Measurements from ENCODE around the gene ENAH. TPM values are rescaled to one million over a fixed set of nuclear protein-coding genes. Genes with fewer than 3 reads are reported as not detected.
"Not testable (repeated sequence)": the region's sequence is repeated elsewhere in the genome, so short reads cannot be mapped to it uniquely, and the experiment has no call there.

The ENAH gene
- under 1 TPM in 1 of 3 donors, not detected in 2; 0.24 TPM for polyA plus RNA-seq

DNA sequence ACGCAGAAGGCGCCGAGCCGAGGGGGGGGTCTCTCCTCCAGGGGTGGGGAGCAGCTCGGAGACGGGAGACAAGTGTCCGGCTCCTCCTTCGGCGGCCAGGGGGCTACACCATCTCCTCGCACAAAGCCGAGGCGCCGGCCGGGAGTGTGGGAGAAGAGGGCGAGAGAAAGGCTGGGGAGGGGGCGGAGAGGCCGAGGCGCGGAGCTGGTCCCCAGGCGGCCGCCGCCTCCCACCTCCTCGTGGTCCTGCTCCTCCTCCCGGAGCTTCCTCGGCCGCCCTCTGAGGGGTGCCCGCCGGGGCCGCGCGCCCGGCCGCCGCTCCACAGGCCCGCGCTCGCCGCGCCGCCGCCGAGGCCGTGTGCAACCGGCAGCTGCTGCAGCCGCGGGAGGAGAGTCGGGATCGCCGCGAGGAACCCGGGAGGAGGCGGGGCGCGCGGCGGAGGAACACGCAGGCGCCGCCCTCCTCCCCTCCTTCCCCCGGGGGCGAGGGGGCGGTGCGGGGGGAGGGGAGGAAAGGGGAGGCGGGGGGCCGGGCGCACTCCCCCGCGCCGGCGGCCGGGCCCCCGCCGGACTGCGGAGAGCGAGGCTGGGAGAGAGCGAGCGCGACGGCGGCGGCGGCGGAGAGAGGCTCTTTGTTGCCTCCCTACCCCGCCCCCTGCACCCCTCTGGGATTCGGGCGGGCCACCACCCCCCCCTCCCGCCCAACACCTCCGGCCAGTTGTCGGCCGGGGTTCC lies at the start of gene ENAH:
Gene ENAH, minus strand, starts transcription at position 395 of the 734 bp plus-strand sequence. CDS start 433 bp downstream, outside the sequence.
- Mint-ChIP-seq H3K4me3 (peak within 1 kb of the TSS; percentile 82 to 90 (median 84)), H3K27ac (no peak within 1 kb of the TSS), H3K36me3 (no peaks in the 10 kb centered on the region), H3K27me3 (ENCODE audit: low read depth in 3 of 3) (peaks cover 19 to 33% (median 20%) of the 10 kb centered on the region in 3 donors), H3K9me3 (no peaks in the 10 kb centered on the region), H3K4me1 (peaks cover 12 to 15% of the 10 kb centered on the region in 2 donors)
- peak; percentile 7 to 24 (median 12) for DNase-seq

DNA sequence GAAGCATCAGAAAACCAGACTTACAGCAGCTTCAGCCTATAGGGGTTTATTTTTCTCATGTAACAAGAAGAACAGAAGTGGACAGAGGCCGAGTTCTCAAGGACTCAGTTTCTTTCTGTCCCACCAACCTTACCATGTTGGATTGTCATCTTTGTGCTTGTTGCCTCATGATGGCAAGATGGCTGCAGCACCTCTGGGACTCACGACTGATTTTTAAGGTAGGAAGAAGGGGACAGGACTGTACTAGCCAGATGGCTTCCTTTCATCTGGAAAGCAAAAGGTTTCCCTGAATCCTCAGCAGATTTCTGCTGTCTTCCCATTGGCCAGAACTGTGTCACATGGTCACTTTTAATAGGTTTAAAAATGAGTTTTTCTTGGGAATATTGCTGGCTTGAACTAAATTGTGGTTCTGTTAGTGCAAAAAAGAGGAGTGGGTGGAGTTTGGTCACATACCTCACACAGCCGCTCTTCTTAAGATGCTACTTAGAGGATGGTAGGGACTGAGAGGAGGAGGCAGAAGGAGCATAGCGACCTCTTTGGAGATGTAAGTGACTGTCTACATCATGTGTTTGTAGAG lies 48.1 kb upstream of the ENAH start:
- no peaks in the 10 kb centered on the region for H3K4me1 Mint-ChIP-seq
- DNase-seq, result no peak
- no peak overlapping the region for H3K4me3 Mint-ChIP-seq
- no peaks in the 10 kb centered on the region for H3K36me3 Mint-ChIP-seq
- no peaks in the 10 kb centered on the region for H3K9me3 Mint-ChIP-seq
- H3K27ac Mint-ChIP-seq, result no peak overlapping the region
- H3K27me3 Mint-ChIP-seq (ENCODE audit: low read depth in 3 of 3), result peaks cover 0 to 4% (median 1%) of the 10 kb centered on the region in 3 donors

DNA sequence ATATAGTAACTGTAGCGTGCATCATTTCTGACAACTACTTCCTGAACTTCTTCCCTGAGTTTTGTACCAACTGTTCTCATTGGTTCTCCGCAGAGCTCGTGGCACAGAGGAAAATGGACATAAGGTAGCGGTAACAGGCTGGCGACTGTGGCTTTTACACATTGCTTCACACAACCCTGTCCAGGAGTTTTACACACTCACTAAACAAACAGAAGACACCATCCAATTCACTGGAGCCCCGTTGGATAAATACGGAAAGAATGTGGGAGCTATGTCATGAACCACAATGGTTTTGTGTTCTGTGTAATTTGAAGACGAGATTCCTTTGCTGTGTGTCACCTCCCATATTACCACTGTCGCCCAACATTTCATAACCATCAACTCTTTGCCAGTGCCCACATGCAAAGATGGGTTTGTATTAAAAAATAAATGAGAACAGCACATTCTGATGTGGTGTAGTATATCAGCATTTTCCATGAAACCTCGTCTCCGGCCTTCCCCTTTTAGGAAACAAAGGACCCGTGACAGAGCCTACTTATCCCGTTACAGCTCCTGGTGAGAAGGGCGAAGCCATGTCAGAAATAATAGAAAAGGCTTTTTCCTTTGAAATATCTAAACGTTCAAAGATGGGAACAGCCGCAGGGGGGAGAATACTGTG lies 47.4 kb upstream of the ENAH start:
- H3K27me3 Mint-ChIP-seq (ENCODE audit: low read depth in 3 of 3), result peaks cover 0 to 3% (median 2%) of the 10 kb centered on the region in 3 donors
- no peak overlapping the region for H3K4me3 Mint-ChIP-seq
- H3K36me3 Mint-ChIP-seq, result no peaks in the 10 kb centered on the region
- no peaks in the 10 kb centered on the region for H3K4me1 Mint-ChIP-seq
- H3K9me3 Mint-ChIP-seq, result no peaks in the 10 kb centered on the region
- DNase-seq, result no peak
- H3K27ac Mint-ChIP-seq, result no peak overlapping the region

DNA sequence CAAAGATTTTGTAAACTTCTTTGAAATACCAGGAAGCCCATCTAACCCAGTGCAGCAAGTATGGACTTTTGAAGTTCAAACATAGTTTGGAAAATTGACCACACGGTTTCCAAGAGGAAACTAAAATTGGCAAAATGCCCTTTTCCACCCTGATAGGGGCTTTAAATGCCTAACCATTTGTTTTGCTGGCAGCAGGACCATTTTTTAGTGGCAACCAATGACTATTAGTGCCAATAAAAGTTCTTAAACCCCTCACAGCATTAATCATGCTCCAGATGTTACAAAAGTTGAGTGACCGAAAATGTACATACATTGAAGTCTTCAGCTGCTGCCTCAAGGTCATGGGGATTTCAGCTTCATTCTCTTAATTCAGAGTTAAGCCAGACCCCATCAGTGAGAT lies 46.4 kb upstream of the ENAH start:
- peaks cover 0 to 3% (median 3%) of the 10 kb centered on the region in 3 donors for H3K27me3 Mint-ChIP-seq (ENCODE audit: low read depth in 3 of 3)

DNA sequence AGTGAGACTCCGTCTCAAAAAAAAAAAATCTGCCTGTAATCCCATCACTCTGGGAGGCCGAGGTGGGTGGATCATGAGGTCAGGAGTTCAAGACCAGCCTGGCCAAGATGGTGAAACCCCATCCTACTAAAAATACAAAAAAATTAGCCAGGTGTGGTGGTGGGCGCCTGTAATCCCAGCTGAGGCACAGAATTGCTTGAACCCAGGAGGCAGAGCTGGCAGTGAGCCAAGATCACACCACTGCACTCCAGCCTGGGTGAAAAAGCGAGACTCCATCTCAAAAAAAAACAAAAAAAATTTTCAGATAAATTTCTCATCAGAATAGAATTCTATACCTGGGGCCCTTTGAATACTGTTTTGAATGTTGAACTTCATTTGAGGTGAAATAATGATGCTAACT lies 45.3 kb upstream of the ENAH start:
- H3K4me3 Mint-ChIP-seq; H3K9me3 Mint-ChIP-seq; DNase-seq; H3K27me3 Mint-ChIP-seq (ENCODE audit: low read depth in 3 of 3); H3K4me1 Mint-ChIP-seq; H3K27ac Mint-ChIP-seq; H3K36me3 Mint-ChIP-seq: not testable (repeated sequence)

More for the DNA sequence above, 46.4 kb upstream of the ENAH start:
- Mint-ChIP-seq H3K36me3 (no peaks in the 10 kb centered on the region), H3K4me3 (no peak overlapping the region), H3K4me1 (no peaks in the 10 kb centered on the region), H3K27ac (no peak overlapping the region), H3K9me3 (no peaks in the 10 kb centered on the region)
- DNase-seq, result no peak

DNA sequence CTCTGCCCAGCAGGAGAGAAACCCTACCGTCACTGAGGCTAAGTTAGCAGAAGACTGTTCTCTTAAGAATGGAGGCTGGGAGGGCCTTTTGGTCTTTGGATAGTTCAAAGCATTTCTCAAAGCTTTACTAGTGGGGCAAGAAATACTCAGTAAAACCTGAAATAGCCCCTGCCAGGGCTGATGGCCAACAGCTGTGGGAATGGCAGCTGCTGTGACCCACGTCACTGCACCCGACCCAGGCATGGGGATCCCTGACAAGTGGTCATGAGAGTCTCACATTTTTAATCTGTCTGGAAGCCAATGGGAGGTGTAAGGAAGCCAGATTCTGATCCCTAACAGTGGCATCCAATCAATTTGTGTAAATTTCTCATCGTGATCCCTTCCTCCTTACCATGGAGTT lies 44.5 kb upstream of the ENAH start:
- Mint-ChIP-seq H3K9me3 (no peaks in the 10 kb centered on the region), H3K4me3 (no peak overlapping the region), H3K36me3 (no peaks in the 10 kb centered on the region), H3K4me1 (no peaks in the 10 kb centered on the region), H3K27me3 (ENCODE audit: low read depth in 3 of 3) (peaks cover 0 to 3% (median 3%) of the 10 kb centered on the region in 3 donors), H3K27ac (no peak overlapping the region)
- DNase-seq, result no peak

DNA sequence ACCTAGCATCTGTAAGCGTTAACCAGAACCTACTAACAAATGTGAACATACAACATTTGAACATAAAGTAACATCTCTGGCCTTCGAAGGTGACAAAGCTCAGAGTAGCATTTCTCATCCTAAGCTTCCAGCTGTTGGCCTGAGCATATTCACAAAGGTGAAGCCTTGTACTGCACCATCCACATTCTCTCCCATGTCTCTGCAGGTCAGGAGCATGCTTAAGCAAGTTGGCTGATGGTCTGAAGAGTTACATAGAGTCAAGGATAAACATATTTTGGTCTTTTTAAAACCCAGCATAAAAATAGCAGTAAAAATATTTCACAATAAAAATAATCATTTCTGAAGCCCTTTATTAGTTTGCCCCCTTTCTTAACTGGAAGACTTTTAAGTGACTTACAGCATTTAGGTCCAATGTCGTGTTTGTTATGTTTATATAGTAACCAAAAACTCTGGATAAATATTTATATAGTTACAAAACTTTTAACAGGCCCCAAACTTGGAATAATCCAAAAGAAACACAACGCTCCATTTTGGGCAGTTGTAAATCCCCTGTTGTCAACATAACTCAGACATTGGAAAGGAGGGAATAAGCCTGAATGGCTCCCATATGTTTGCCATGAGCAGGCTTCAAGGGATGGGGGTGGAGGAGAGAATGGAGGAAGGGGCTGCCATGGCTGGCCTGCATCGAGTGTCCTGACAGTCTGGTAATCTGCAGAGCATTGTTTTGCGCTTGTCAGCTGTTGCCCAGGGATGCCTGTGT lies 42.8 kb upstream of the ENAH start:
- Mint-ChIP-seq H3K27ac (no peak overlapping the region), H3K9me3 (no peaks in the 10 kb centered on the region), H3K4me3 (no peak overlapping the region), H3K27me3 (ENCODE audit: low read depth in 3 of 3) (peaks cover 0 to 3% (median 0%) of the 10 kb centered on the region in 3 donors), H3K36me3 (no peaks in the 10 kb centered on the region), H3K4me1 (no peaks in the 10 kb centered on the region)
- no peak for DNase-seq

DNA sequence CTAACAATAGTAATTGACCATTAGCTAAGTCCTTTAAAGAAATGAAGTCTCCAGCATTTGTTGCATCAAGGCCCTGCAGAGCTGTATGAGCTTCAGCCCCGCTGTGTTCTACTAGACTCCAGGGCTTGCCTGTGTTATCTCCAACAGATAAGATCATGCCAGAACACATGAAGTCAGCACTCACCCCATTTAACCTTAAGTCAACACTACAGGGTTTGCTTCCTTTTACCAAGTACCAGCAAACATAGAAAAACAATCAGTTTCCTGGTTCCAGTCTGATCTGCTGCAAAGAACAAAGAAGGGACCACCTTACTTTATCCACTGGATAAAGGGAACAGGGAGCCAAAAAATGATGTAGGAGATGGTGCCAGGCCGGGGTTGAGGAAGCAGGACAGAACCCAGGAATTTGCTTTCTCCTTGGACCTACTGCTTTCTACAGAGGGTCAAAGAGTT lies 41.3 kb upstream of the ENAH start:
- Mint-ChIP-seq H3K36me3 (no peaks in the 10 kb centered on the region), H3K27ac (no peak overlapping the region), H3K9me3 (no peaks in the 10 kb centered on the region)

DNA sequence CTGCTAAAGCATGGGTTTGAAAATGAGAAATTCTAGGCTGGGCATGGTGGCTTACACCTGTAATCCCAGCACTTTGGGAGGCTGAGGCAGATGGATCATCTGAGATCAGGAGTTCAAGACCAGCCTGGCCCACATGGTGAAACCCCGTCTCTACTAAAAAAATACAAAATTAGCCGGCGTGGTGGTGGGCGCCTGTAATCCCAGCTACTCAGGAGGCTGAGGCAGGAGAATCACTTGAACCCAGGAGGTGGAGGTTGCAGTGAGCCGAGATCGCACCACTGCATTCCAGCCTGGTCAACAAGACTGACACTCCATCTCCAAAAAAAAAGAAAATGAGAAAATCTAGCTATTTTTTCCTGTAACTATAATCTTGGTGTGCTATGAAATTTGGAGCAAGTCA lies 40.8 kb upstream of the ENAH start:
- H3K36me3 Mint-ChIP-seq; H3K27me3 Mint-ChIP-seq (ENCODE audit: low read depth in 3 of 3); H3K4me1 Mint-ChIP-seq; H3K9me3 Mint-ChIP-seq; DNase-seq; H3K27ac Mint-ChIP-seq; H3K4me3 Mint-ChIP-seq: not testable (repeated sequence)

More for the DNA sequence above, 41.3 kb upstream of the ENAH start:
- no peak for DNase-seq
- Mint-ChIP-seq H3K4me3 (no peak overlapping the region), H3K4me1 (no peaks in the 10 kb centered on the region), H3K27me3 (ENCODE audit: low read depth in 3 of 3) (peaks cover 4 to 7% (median 4%) of the 10 kb centered on the region in 3 donors)

DNA sequence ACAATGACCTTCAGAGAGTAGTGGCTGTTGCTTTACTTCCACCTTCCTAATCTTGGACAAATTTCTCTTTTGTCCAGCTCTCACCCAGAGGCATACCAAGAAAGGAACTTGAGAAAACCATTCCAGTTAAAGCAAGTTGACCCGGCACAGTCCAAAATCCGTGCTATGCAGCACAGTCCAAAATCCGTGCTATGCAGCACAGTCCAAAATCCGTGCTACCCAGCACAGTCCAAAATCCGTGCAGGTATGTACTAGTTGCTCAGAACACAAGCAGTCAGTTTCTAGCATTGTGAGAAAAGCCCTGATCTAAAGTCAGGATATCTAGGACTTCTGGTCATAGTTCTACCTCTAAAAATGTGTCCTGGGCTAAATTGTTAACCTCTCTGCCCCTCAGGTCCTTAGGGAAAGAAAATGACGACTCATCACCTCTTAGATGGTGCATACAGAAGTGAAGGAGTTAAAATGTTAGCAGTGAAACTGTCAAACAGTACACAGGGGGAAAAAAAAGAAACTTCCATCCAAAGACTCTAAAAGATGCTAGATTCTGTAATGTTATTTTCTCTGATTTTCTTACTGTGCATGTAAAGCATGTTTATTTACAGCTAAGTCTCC lies 40.3 kb upstream of the ENAH start:
- no peaks in the 10 kb centered on the region for H3K9me3 Mint-ChIP-seq
- no peaks in the 10 kb centered on the region for H3K36me3 Mint-ChIP-seq
- no peak overlapping the region for H3K4me3 Mint-ChIP-seq
- no peak overlapping the region for H3K27ac Mint-ChIP-seq
- no peaks in the 10 kb centered on the region for H3K4me1 Mint-ChIP-seq
- no peak for DNase-seq
- peaks cover 4 to 7% (median 4%) of the 10 kb centered on the region in 3 donors for H3K27me3 Mint-ChIP-seq (ENCODE audit: low read depth in 3 of 3)

DNA sequence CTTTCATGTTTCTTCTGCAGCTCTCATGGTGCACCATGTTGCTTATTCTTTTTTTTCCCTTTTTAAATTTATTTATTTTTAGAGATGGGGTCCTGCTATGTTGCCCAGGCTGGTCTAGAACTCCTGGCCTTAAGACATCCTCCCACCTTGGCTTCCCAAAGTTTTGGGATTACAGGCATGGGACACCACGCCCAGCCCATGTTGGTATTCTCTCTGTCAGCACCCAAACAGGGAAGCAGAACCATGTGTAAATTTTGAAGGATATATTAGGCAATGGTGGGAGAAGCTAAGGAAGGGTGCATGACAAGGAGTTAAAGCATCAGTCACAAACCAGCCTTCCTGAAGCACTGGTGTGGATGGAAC lies 39.6 kb upstream of the ENAH start:
- Mint-ChIP-seq H3K4me3 (no peak overlapping the region), H3K36me3 (no peaks in the 10 kb centered on the region), H3K9me3 (no peaks in the 10 kb centered on the region), H3K4me1 (no peaks in the 10 kb centered on the region), H3K27ac (no peak overlapping the region), H3K27me3 (ENCODE audit: low read depth in 3 of 3) (peaks cover 4 to 7% (median 4%) of the 10 kb centered on the region in 3 donors)
- DNase-seq, result no peak

DNA sequence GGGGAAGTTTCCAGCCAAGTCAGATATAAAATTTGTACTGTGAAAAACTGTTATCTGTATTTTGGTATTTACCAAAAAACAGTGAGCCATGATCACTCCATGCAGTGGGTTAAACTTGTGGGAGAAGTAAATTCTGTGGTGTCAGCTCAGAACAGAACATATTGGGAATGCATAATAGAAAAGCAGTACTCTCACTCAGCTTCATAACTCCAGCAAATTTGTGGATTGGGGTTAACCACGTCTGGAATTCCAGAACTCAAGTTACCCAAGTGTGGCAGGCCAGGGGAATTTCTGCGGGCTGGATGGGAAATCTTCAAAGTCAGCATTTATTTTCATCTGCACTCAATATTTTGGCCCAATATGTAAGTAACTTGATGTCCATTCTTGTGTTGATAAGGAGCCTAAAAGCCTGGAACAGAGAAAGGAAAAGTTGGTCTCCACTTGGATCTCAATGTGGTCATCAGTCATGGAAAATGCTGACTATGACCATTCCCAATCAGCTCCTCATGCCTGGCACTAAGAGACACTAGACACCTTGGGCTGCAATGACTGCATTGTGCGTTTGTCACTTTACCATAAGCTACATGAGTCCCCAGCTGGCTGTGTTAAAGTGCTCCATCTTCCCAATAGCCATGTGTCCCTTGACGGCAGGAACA lies 39.1 kb upstream of the ENAH start:
- Mint-ChIP-seq H3K4me1 (no peaks in the 10 kb centered on the region), H3K36me3 (no peaks in the 10 kb centered on the region), H3K9me3 (no peaks in the 10 kb centered on the region), H3K27me3 (ENCODE audit: low read depth in 3 of 3) (peaks cover 4 to 7% (median 4%) of the 10 kb centered on the region in 3 donors), H3K4me3 (no peak overlapping the region), H3K27ac (no peak overlapping the region)
- no peak for DNase-seq

DNA sequence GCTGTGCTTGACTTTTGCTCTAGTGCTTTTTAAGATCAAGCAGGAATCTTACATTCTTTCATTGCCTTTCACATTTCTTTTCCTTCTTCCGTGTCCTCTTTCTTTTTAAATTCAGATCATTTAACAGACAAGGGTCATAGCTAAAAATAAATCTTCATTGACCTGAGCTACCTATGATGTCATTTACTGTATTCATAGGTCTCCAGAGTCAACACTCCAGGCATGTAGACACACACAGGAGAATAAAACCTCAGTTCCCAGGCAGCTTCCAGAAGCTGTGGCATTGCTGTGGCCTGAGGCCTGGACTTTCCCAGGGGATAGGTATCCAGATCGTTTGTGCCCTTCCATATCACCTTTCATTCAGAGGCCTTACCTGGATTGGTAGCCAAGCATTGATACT lies 38.5 kb upstream of the ENAH start:
- Mint-ChIP-seq H3K27ac (no peak overlapping the region), H3K27me3 (ENCODE audit: low read depth in 3 of 3) (peaks cover 4 to 7% (median 4%) of the 10 kb centered on the region in 3 donors), H3K36me3 (no peaks in the 10 kb centered on the region), H3K4me1 (no peaks in the 10 kb centered on the region), H3K9me3 (no peaks in the 10 kb centered on the region), H3K4me3 (no peak overlapping the region)
- no peak for DNase-seq
